HepG2 (cell line): Measurements from ENCODE around the gene SPDL1.

Source experiments
- ADNP ChIP-seq: sonication (generic); formaldehyde crosslinking; IDR thresholded peaks from 2 replicates; pipeline ENCODE4 v1.4.0; 2020; ENCODE audit warnings: missing genetic modification reagents
- EP300 ChIP-seq, 3 experiments: sonication (generic) in 1 of 3; formaldehyde crosslinking in 1 of 3; IDR thresholded peaks; 2 replicates each; pipeline versions ENCODE4 v1.5.1 to v1.6.1; 2011 to 2020; ENCODE audit warnings: low read depth in 2 of 3, low read length in 2 of 3, borderline replicate concordance in 1 of 3, improper control_type of control experiment in 1 of 3, mild to moderate bottlenecking in 1 of 3, missing genetic modification reagents in 1 of 3, moderate library complexity in 1 of 3
- ZNF781 ChIP-seq: sonication (generic); formaldehyde crosslinking; IDR thresholded peaks from 2 replicates; pipeline ENCODE4 v1.5.1; 2020; ENCODE audit warnings: borderline replicate concordance, mild to moderate bottlenecking, missing genetic modification reagents; ENCODE audit errors: not compliant biosample characterization
- TF ChIP-seq, protein P1 (sequence below): sonication (generic); formaldehyde crosslinking; IDR thresholded peaks from 2 replicates; pipeline ENCODE4 v1.5.0; 2020; ENCODE audit warnings: mild to moderate bottlenecking, missing genetic modification reagents, moderate library complexity

DNA sequence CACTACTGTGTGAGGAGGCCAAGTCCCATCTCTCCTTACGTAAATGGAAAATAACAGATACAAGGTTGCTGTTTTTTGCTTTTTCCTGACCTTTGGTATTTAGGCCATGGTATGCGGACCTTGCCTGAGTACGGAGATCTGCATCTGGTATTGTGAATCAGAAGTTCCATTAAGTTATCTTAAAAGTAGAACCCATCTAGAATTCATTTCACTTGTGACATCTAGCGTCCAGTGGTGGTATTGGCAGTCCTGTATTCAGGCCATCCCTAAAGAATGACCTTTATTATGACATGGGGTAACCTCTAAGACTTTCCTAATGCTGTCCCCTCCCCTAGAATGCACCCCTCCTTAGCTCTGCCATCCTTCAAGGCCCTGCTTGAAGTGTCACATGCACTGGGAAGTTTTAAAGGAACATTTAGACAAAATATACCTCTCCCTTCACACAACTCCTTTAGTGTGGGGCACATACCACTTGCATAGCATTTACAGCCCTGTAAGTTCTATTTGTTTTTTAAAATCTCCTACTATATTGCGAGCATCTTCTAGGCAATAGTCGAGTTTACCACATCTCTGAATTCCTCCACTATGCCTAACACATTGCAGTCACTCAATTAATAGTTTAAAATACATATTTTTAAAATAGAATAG, 1.9 kb upstream of the SPDL1 start:
- no peak for TF ChIP-seq ZNF781
- TF ChIP-seq ADNP (CRISPR knock-in tag), result no peak
- TF ChIP-seq, protein P1, sequence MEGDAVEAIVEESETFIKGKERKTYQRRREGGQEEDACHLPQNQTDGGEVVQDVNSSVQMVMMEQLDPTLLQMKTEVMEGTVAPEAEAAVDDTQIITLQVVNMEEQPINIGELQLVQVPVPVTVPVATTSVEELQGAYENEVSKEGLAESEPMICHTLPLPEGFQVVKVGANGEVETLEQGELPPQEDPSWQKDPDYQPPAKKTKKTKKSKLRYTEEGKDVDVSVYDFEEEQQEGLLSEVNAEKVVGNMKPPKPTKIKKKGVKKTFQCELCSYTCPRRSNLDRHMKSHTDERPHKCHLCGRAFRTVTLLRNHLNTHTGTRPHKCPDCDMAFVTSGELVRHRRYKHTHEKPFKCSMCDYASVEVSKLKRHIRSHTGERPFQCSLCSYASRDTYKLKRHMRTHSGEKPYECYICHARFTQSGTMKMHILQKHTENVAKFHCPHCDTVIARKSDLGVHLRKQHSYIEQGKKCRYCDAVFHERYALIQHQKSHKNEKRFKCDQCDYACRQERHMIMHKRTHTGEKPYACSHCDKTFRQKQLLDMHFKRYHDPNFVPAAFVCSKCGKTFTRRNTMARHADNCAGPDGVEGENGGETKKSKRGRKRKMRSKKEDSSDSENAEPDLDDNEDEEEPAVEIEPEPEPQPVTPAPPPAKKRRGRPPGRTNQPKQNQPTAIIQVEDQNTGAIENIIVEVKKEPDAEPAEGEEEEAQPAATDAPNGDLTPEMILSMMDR (CRISPR knock-in tag), result peak; percentile 68
- no peak for TF ChIP-seq EP300 (IDR thresholded peaks at IDR 0.05; ENCODE audit: low read depth in 2 of 2, low read length in 2 of 2)
- TF ChIP-seq EP300 (CRISPR knock-in tag; IDR thresholded peaks at IDR 0.05; ENCODE audit: borderline replicate concordance), result no peak
